ENCODE measurements around the gene LONP1. TPM values are rescaled to one million over a fixed set of nuclear protein-coding genes. Genes with fewer than 3 reads are reported as not detected.
A peak's percentile ranks its signal among the peaks of the same experiment; 100 is the strongest.

The LONP1 gene
- polyA plus RNA-seq, 3 donors = 12.1 to 37.2 (median 13.8) TPM

- no peak overlapping the region for H3K4me3 Mint-ChIP-seq
- Histone ChIP-seq H3K36me3 (replicated peaks in 1 of 2; ENCODE audit: control insufficient read depth in 1 of 2, insufficient read depth in 2 of 2, low read length in 2 of 2) (no peaks in the 10 kb centered on the region), H3K4me3 (replicated peaks in 1 of 3; ENCODE audit: low read depth in 2 of 3, low read length in 3 of 3) (no peak overlapping the region), H3K9me3 (replicated peaks in 1 of 2; ENCODE audit: control insufficient read depth in 1 of 2, insufficient read depth in 1 of 2, low read length in 2 of 2) (no peaks in the 10 kb centered on the region), H3K79me2 (ENCODE audit: insufficient read depth, low read length) (peaks cover 3% of the 10 kb centered on the region), H4K20me1 (ENCODE audit: insufficient read depth, low read length) (no peaks in the 10 kb centered on the region), H3K27ac (ENCODE audit: low read depth in 1 of 2, low read length in 2 of 2) (no peak overlapping the region), H3K9ac (ENCODE audit: insufficient read depth, low read length, poor library complexity, severe bottlenecking) (no peak overlapping the region), H3K27me3 (ENCODE audit: control insufficient read depth in 2 of 2, insufficient read depth in 2 of 2, low read length in 2 of 2) (no peaks in the 10 kb centered on the region), H2AFZ (ENCODE audit: insufficient read depth, low read depth, low read length, poor library complexity, severe bottlenecking) (no peak overlapping the region), H3K4me2 (replicated peaks; ENCODE audit: extremely low read depth, low read length, poor library complexity, severe bottlenecking) (no peak overlapping the region), H3K4me1 (ENCODE audit: control insufficient read depth in 1 of 2, insufficient read depth in 2 of 2, low read length in 2 of 2) (peaks cover 20 to 30% of the 10 kb centered on the region in 2 donors)
- H3K27ac Mint-ChIP-seq = no peak overlapping the region
- TF ChIP-seq CTCF (IDR thresholded peaks at IDR 0.05) = no peak
- peaks cover 0 to 3% (median 0%) of the 10 kb centered on the region in 7 donors for H3K9me3 Mint-ChIP-seq
- H3K27me3 Mint-ChIP-seq (ENCODE audit: low read depth in 3 of 3) = peaks cover 0 to 7% (median 5%) of the 10 kb centered on the region in 3 donors
- intact Hi-C loops (cut with micrococcal nuclease) = loop anchor here (10.0 kb wide), 3 partner anchors 110 to 690 kb away; partner anchors contain the start of genes ALKBH7 (in 1 of the 2), DUS3L (in 1 of the 2), NDUFA11 (in 1 of the 2) and PSPN (in 1 of the 2)
- 93% methylated on average over 17 of the region's 22 CpGs for WGBS (ENCODE audit: insufficient coverage)
- no peak for DNase-seq
- no peaks in the 10 kb centered on the region for H3K36me3 Mint-ChIP-seq
- H3K4me1 Mint-ChIP-seq = peaks cover 17% of the 10 kb centered on the region
Observed at GRCh38 chr19:5684694-5685430, 35.1 kb downstream of the LONP1 start.

- H3K27me3 ChIP-seq (ENCODE audit: control insufficient read depth in 2 of 2, insufficient read depth in 2 of 2, low read length in 2 of 2) = no peaks in the 10 kb centered on the region
- no peak overlapping the region for H3K4me2 ChIP-seq (replicated peaks; ENCODE audit: extremely low read depth, low read length, poor library complexity, severe bottlenecking)
- Mint-ChIP-seq H3K27ac (peak overlapping the region in 1 of 7 donors; percentile 60), H3K9me3 (peaks cover 0 to 3% (median 0%) of the 10 kb centered on the region in 7 donors), H3K4me1 (peaks cover 24% of the 10 kb centered on the region), H3K27me3 (ENCODE audit: low read depth in 3 of 3) (peaks cover 0 to 5% (median 5%) of the 10 kb centered on the region in 3 donors), H3K36me3 (no peaks in the 10 kb centered on the region), H3K4me3 (no peak overlapping the region)
- no peaks in the 10 kb centered on the region for H3K36me3 ChIP-seq (replicated peaks in 1 of 2; ENCODE audit: control insufficient read depth in 1 of 2, insufficient read depth in 2 of 2, low read length in 2 of 2)
- H3K4me1 ChIP-seq (ENCODE audit: control insufficient read depth in 1 of 2, insufficient read depth in 2 of 2, low read length in 2 of 2) = peaks cover 25 to 40% of the 10 kb centered on the region in 2 donors
- H3K4me3 ChIP-seq (replicated peaks in 1 of 3; ENCODE audit: low read depth in 2 of 3, low read length in 3 of 3) = no peak overlapping the region
- intact Hi-C loops (cut with micrococcal nuclease) = loop anchor here (10.0 kb wide), 3 partner anchors 111 to 691 kb away; partner anchors contain the start of genes ALKBH7 (in 1 of the 2), DUS3L (in 1 of the 2), NDUFA11 (in 1 of the 2) and PSPN (in 1 of the 2)
- no peaks in the 10 kb centered on the region for H3K9me3 ChIP-seq (replicated peaks in 1 of 2; ENCODE audit: control insufficient read depth in 1 of 2, insufficient read depth in 1 of 2, low read length in 2 of 2)
- H4K20me1 ChIP-seq (ENCODE audit: insufficient read depth, low read length) = no peaks in the 10 kb centered on the region
- no peak overlapping the region for H3K27ac ChIP-seq (ENCODE audit: low read depth in 1 of 2, low read length in 2 of 2)
- TF ChIP-seq CTCF (IDR thresholded peaks at IDR 0.05) = no peak
- H2AFZ ChIP-seq (ENCODE audit: insufficient read depth, low read depth, low read length, poor library complexity, severe bottlenecking) = no peak overlapping the region
- peaks cover 8% of the 10 kb centered on the region for H3K79me2 ChIP-seq (ENCODE audit: insufficient read depth, low read length)
- no peak overlapping the region for H3K9ac ChIP-seq (ENCODE audit: insufficient read depth, low read length, poor library complexity, severe bottlenecking)
- no peak for DNase-seq
- WGBS (ENCODE audit: insufficient coverage) = 89% methylated on average over 8 of the region's 10 CpGs
Observed at GRCh38 chr19:5683177-5683886, 36.6 kb downstream of the LONP1 start.
